ENCODE data around the gene RAVER1. TPM values are rescaled to one million over a fixed set of nuclear protein-coding genes. Genes with fewer than 3 reads are reported as not detected.
A peak's percentile ranks its signal among the peaks of the same experiment; 100 is the strongest.

Gene RAVER1
- total RNA-seq, 5 donors from 2014 or later (not counting 1 experiment from before 2014, with no cell fraction given), result 31.5 to 68.2 (median 61.2) TPM

DNA sequence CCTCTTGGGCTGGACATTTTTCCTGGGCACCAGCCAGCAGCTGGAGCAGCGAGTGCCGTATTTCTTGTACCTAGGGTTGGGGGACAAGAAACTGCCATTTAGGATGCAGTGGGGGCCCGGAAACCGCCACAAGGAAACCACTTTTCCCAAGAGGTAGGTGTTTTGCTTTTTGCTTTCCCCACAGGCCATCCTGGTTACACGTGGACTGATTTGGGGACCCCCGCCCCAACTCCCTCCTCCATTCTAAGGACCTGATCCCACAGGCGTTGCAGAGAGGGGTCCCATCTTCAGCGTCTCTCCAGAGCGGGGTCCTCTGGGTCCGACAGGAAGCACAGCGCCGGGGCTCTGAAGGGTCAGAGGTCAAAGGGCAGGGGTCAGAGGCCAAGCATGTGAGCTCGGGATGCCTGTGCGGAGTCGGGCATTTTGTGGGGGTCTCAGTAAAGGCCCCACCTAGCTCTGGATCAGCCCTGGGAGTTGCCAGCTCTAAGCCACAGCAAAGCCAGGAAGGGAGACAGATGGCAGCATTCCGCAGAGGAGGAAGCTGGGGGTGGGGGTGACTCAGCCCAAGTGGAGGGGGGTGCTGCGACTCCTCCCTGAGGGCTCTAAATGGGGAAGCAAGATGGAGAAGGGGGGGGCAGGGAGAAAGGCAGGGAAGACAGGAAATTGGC is 28.1 kb downstream of the RAVER1 start:
- DNase-seq, result peak in 1 of 35 experiments; percentile 17

DNA sequence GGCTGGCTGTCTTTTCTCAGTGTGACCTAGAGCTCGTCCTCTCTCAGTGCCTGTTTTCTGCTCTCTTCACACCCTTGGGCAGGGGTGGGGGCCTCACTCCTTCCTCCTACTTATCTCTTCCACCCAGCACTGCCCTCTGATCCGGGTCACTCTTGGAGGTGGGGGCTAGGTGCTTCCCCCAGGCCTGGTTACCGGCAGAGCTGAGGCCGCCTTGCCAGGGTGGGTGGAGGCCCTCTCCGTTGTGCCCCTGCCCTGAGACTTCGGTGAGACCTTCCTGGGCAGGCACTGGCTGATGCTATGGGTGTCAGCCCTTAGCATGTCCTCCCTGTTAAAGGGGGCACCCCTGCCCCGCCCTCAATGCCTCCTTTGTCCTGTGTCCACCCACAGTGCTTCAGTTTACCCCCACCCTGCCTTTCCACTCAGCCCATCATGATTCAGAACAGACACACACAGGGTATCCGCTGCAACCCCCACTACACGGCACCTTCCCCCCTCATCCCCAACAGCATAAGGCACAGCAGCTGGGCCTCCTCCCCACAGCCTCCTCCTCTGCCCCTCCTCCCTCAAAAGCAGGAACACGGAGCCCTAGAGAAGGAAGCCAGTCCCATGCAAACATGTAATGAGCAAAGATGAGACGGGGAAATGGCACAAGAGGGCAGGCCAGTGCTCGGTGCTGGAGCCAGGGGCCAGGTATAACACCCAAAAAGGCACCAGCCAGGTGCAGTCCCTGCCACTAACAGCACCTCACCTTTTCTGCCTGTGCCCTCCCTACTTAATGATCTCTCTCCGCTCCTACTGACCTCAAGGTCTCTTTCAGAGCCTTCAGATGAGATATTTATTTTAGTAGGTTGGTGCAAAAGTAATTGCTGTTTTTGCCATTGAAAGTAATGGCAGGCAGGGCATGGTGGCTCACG is 33.5 kb downstream of the RAVER1 start:
- H3K4me1 ChIP-seq (ENCODE audit: control insufficient read depth in 1 of 2, extremely low read depth in 1 of 2, insufficient read depth in 2 of 2, low read length in 2 of 2), result peaks cover 6 to 14% of the 10 kb centered on the region in 2 experiments
- no peak for DNase-seq
- H3K4me3 ChIP-seq (ENCODE audit: control insufficient read depth in 1 of 2, extremely low read depth in 1 of 2, low read length in 1 of 2), result no peak overlapping the region
- no peaks in the 10 kb centered on the region for H3K36me3 ChIP-seq (ENCODE audit: control insufficient read depth in 2 of 2, extremely low read depth in 1 of 2, insufficient read depth in 1 of 2, low read length in 1 of 2)
- H3K27me3 Mint-ChIP-seq, result peaks cover 10 to 11% of the 10 kb centered on the region in 2 donors
- POLR2A ChIA-PET, result no interaction called here
- H3K27ac ChIP-seq (ENCODE audit: low read length), result no peak overlapping the region
- no peaks in the 10 kb centered on the region for H3K9me3 Mint-ChIP-seq
- CTCF ChIA-PET, result no interaction called here
- 47% methylated on average over 10 of the region's 14 CpGs for WGBS (ENCODE audit: insufficient coverage)
- no peaks in the 10 kb centered on the region for H3K36me3 Mint-ChIP-seq
- no peak overlapping the region for H3K27ac Mint-ChIP-seq
- H3K27me3 ChIP-seq (replicated peaks in 1 of 2; ENCODE audit: control insufficient read depth in 2 of 2, extremely low read depth in 1 of 2, insufficient read depth in 2 of 2, low read length in 1 of 2), result peaks cover 3 to 22% of the 10 kb centered on the region in 2 experiments
- no peak overlapping the region for H3K4me3 Mint-ChIP-seq
- peaks cover 7 to 12% (median 8%) of the 10 kb centered on the region in 3 donors for H3K4me1 Mint-ChIP-seq
- H3K9me3 ChIP-seq, result no peaks in the 10 kb centered on the region
- no peak for ATAC-seq (replicated peaks in 1 of 4)

More for the DNA sequence above, 28.1 kb downstream of the RAVER1 start:
- no peaks in the 10 kb centered on the region for H3K9me3 Mint-ChIP-seq
- Histone ChIP-seq H3K9me3 (no peaks in the 10 kb centered on the region), H3K4me1 (ENCODE audit: control insufficient read depth in 1 of 2, extremely low read depth in 1 of 2, insufficient read depth in 2 of 2, low read length in 2 of 2) (no peaks in the 10 kb centered on the region), H3K36me3 (ENCODE audit: control insufficient read depth in 2 of 2, extremely low read depth in 1 of 2, insufficient read depth in 1 of 2, low read length in 1 of 2) (peaks cover 0 to 3% of the 10 kb centered on the region in 2 donors), H3K27ac (ENCODE audit: low read length) (no peak overlapping the region), H3K4me3 (ENCODE audit: control insufficient read depth in 1 of 2, extremely low read depth in 1 of 2, low read length in 1 of 2) (no peak overlapping the region), H3K27me3 (replicated peaks in 1 of 2; ENCODE audit: control insufficient read depth in 2 of 2, extremely low read depth in 1 of 2, insufficient read depth in 2 of 2, low read length in 1 of 2) (peaks cover 0 to 5% of the 10 kb centered on the region in 2 experiments)
- ATAC-seq (replicated peaks in 1 of 4), result no peak
- 69% methylated on average over 9 of the region's 17 CpGs for WGBS (ENCODE audit: insufficient coverage)
- no peaks in the 10 kb centered on the region for H3K36me3 Mint-ChIP-seq
- CTCF ChIA-PET, result no interaction called here
- H3K27ac Mint-ChIP-seq, result no peak overlapping the region
- no peak overlapping the region for H3K4me3 Mint-ChIP-seq
- no peaks in the 10 kb centered on the region for H3K27me3 Mint-ChIP-seq
- POLR2A ChIA-PET, result no interaction called here
- no peaks in the 10 kb centered on the region for H3K4me1 Mint-ChIP-seq

DNA sequence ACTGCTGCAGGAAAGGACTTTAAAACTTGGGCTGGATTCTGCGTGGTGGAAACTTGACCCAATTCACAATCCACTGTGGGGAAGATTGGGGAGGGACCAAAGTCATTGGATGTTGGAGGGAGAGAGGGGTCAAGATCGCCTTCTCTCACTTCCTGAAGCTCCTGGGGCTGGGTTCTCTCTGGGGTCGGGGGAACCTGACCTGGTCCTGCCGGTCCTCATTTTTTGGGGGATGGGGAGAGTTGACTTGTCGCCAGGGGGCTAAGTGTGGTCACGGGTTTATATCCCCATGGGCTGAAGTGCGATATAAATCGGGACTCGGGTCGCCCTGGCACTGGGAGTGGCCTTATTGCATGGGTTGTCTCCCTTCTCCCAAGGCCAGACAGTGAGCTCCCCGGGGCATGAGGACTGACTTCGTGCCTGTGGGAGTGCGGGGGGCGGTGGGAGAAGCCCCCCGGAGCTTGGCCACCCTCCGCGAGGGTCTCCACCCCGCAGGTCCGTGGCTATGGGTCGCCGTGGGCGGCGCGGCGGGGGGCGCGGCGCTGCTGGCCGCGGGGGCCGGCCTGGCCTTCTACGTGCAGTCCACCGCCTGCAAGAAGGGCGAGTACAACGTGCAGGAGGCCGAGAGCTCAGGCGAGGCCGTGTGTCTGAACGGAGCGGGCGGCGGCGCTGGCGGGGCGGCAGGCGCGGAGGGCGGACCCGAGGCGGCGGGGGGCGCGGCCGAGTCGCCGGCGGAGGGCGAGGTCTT is 37.3 kb downstream of the RAVER1 start:
- DNase-seq (no peak), ATAC-seq (replicated peaks in 1 of 4) (no peak)
- Mint-ChIP-seq H3K4me3 (peak overlapping the region; percentile 76 to 88 (median 79)), H3K36me3 (no peaks in the 10 kb centered on the region), H3K27ac (peak overlapping the region; percentile 52 to 55), H3K27me3 (peaks cover 26 to 47% of the 10 kb centered on the region in 2 donors), H3K9me3 (no peaks in the 10 kb centered on the region), H3K4me1 (peaks cover 28 to 39% (median 36%) of the 10 kb centered on the region in 3 donors)
- no peaks in the 10 kb centered on the region for H3K36me3 ChIP-seq (ENCODE audit: control insufficient read depth in 2 of 2, extremely low read depth in 1 of 2, insufficient read depth in 1 of 2, low read length in 1 of 2)
- ChIA-PET POLR2A (no interaction called here), CTCF (interaction anchor here in 1 of 2 donors (0.6 kb wide), 1 partner anchor 62 kb away, joined by 9 read pairs; no protein-coding TSS in a partner anchor)
- peak overlapping the region; percentile 48 to 61 for H3K4me3 ChIP-seq (ENCODE audit: control insufficient read depth in 1 of 2, extremely low read depth in 1 of 2, low read length in 1 of 2)
- H3K4me1 ChIP-seq (ENCODE audit: control insufficient read depth in 1 of 2, extremely low read depth in 1 of 2, insufficient read depth in 2 of 2, low read length in 2 of 2), result peaks cover 16 to 52% of the 10 kb centered on the region in 2 experiments
- no peak overlapping the region for H3K27ac ChIP-seq (ENCODE audit: low read length)
- H3K9me3 ChIP-seq, result no peaks in the 10 kb centered on the region
- 17% methylated on average over 37 of the region's 58 CpGs for WGBS (ENCODE audit: insufficient coverage)
- peaks cover 9 to 56% of the 10 kb centered on the region in 2 experiments for H3K27me3 ChIP-seq (replicated peaks in 1 of 2; ENCODE audit: control insufficient read depth in 2 of 2, extremely low read depth in 1 of 2, insufficient read depth in 2 of 2, low read length in 1 of 2)

DNA sequence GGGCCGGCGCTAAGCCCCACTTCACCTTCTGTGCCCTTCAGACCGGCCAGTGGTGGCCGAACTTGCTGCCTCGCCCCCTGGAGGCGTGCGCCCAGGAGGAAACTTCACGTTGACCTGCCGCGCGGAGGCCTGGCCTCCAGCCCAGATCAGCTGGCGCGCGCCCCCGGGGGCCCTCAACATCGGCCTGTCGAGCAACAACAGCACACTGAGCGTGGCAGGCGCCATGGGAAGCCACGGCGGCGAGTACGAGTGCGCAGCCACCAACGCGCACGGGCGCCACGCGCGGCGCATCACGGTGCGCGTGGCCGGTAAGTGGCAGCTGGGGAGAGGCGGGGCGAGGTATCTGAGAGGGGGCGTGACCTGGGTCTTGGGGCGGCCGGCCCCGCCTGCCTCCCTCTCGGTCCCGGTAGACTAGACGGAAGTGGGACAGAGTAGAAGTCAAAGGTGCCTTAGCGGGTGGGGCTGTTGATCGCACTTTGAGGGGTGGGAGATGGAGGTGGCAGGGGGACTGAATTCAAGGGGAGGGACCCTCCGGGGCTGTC is 38.0 kb downstream of the RAVER1 start:
- no peaks in the 10 kb centered on the region for H3K36me3 Mint-ChIP-seq
- H3K4me1 ChIP-seq (ENCODE audit: control insufficient read depth in 1 of 2, extremely low read depth in 1 of 2, insufficient read depth in 2 of 2, low read length in 2 of 2), result peaks cover 17 to 58% of the 10 kb centered on the region in 2 experiments
- CTCF ChIA-PET, result no interaction called here
- DNase-seq (peak in 34 of 35 experiments; percentile 46 to 83 (median 64)), ATAC-seq (replicated peaks in 1 of 4) (peak; percentile 69 to 78 (median 70))
- H3K4me3 Mint-ChIP-seq, result peak overlapping the region; percentile 76 to 88 (median 79)
- H3K27me3 ChIP-seq (replicated peaks in 1 of 2; ENCODE audit: control insufficient read depth in 2 of 2, extremely low read depth in 1 of 2, insufficient read depth in 2 of 2, low read length in 1 of 2), result peaks cover 11 to 62% of the 10 kb centered on the region in 2 experiments
- H3K9me3 ChIP-seq, result no peaks in the 10 kb centered on the region
- H3K9me3 Mint-ChIP-seq, result no peaks in the 10 kb centered on the region
- POLR2A ChIA-PET, result no interaction called here
- no peak overlapping the region for H3K27ac ChIP-seq (ENCODE audit: low read length)
- peaks cover 31 to 53% of the 10 kb centered on the region in 2 donors for H3K27me3 Mint-ChIP-seq
- H3K36me3 ChIP-seq (ENCODE audit: control insufficient read depth in 2 of 2, extremely low read depth in 1 of 2, insufficient read depth in 1 of 2, low read length in 1 of 2), result no peaks in the 10 kb centered on the region
- peak overlapping the region; percentile 48 to 61 for H3K4me3 ChIP-seq (ENCODE audit: control insufficient read depth in 1 of 2, extremely low read depth in 1 of 2, low read length in 1 of 2)
- H3K27ac Mint-ChIP-seq, result peak overlapping the region; percentile 52 to 55
- H3K4me1 Mint-ChIP-seq, result peaks cover 34 to 45% (median 42%) of the 10 kb centered on the region in 3 donors
- WGBS (ENCODE audit: insufficient coverage), result 2% methylated on average over 47 of the region's 48 CpGs

DNA sequence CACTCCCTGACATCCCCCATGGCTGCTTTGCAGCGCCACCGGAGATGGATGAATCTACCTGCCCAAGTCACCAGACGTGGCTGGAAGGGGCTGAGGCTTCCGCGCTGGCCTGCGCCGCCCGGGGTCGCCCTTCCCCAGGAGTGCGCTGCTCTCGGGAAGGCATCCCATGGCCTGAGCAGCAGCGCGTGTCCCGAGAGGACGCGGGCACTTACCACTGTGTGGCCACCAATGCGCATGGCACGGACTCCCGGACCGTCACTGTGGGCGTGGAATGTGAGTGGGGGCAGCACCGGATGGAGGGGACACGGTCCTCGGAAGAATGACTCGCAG is 39.0 kb downstream of the RAVER1 start:
- H3K36me3 Mint-ChIP-seq, result no peaks in the 10 kb centered on the region
- Histone ChIP-seq H3K27ac (ENCODE audit: low read length) (no peak overlapping the region), H3K9me3 (no peaks in the 10 kb centered on the region), H3K36me3 (ENCODE audit: control insufficient read depth in 2 of 2, extremely low read depth in 1 of 2, insufficient read depth in 1 of 2, low read length in 1 of 2) (no peaks in the 10 kb centered on the region), H3K27me3 (replicated peaks in 1 of 2; ENCODE audit: control insufficient read depth in 2 of 2, extremely low read depth in 1 of 2, insufficient read depth in 2 of 2, low read length in 1 of 2) (peaks cover 13 to 72% of the 10 kb centered on the region in 2 experiments), H3K4me3 (ENCODE audit: control insufficient read depth in 1 of 2, extremely low read depth in 1 of 2, low read length in 1 of 2) (no peak overlapping the region), H3K4me1 (ENCODE audit: control insufficient read depth in 1 of 2, extremely low read depth in 1 of 2, insufficient read depth in 2 of 2, low read length in 2 of 2) (peaks cover 23 to 69% of the 10 kb centered on the region in 2 experiments)
- H3K4me3 Mint-ChIP-seq, result peak overlapping the region in 1 of 3 donors; percentile 88
- WGBS (ENCODE audit: insufficient coverage), result 24% methylated on average over 18 of the region's 25 CpGs
- DNase-seq (no peak), ATAC-seq (replicated peaks in 1 of 4) (no peak)
- no peak overlapping the region for H3K27ac Mint-ChIP-seq
- POLR2A ChIA-PET, result no interaction called here
- CTCF ChIA-PET, result no interaction called here
- peaks cover 29 to 60% of the 10 kb centered on the region in 2 donors for H3K27me3 Mint-ChIP-seq
- H3K4me1 Mint-ChIP-seq, result peaks cover 41 to 51% (median 48%) of the 10 kb centered on the region in 3 donors
- no peaks in the 10 kb centered on the region for H3K9me3 Mint-ChIP-seq
